ENCODE results near the gene RAB37.

Gene RAB37

GRCh38 chr17:74764751-74765286, 27.8 kb downstream of the RAB37 start:
- DNase-seq, result no peak

GRCh38 chr17:74766413-74766812, 29.4 kb downstream of the RAB37 start:
- no peak for DNase-seq

- DNase-seq, result no peak
Measured at GRCh38 chr17:74767111-74767516, 30.1 kb downstream of the RAB37 start.

- no peak for DNase-seq
Measured at GRCh38 chr17:74768069-74768762, 31.2 kb downstream of the RAB37 start.

- no peak for DNase-seq
Measured at GRCh38 chr17:74768763-74769114, 31.7 kb downstream of the RAB37 start.

DNA sequence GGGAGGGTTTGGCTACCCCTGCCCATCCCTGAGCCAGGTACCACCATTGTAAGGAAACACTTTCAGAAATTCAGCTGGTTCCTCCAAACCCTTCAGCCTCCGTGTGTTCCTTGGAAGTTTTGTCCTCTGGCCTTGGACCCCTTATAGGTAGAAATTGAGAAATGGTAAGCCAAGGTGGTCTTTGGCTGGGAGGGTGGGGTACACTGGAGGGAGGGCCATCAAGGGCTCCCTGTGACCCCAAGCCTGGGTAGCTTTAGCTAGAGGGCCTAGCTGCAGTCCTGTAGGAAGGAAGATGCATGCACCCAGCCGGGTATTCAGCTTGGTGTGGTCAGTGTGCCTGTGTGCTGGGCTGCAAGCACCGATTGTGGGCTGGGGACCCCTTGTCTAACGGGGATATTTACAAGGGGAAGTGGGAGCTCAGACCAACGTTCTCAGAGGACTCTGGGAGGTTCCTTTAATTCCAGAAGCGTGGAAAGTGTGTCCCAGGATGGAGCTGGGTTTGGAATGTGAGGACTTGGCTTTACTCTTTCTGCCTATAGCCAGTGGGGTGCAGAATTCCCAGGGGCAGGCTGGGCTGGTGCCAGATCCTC, 32.3 kb downstream of the RAB37 start:
- DNase-seq, result no peak

- no peak for DNase-seq
Measured at GRCh38 chr17:74769856-74770497, 32.9 kb downstream of the RAB37 start.

DNA sequence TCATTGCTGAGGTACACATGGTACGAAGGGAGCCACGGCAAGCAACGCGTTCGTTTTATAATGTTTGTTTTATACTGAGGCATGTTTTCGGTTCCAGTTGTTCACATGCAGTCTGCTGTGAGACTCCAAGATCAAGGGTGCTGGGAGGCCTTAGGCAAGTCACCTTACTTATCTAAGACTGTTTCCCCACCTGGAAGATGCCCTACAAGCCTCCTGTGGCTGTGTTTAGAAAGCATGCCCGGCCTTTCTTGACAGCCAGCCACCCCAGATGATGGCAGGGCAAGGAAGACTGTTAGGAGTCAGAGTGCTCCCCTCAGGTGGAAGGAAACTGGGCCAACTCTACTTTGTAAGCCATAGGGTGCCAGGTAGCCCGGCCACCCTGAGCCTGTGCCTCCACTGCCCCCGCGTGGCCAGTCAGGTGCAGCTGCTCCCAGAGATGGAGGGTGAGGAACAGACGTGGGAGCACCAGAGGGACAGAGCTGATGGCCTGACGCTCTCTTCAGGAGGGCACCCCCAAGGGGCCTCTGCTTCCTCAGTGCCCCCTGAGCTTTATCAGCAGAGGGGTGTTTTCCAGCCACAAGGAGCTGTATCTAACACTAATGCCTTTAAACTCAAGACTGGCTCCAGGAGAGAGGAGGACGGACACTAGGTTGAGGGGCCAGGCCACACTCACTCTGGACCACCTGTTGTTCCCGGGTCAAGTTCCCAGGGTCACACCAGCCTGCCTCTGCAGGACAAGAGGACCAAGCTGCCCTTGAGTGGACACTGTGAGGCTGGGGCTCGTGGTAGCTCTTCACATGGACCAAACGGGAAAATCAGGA, 33.7 kb downstream of the RAB37 start:
- DNase-seq, result peak; percentile 14

DNA sequence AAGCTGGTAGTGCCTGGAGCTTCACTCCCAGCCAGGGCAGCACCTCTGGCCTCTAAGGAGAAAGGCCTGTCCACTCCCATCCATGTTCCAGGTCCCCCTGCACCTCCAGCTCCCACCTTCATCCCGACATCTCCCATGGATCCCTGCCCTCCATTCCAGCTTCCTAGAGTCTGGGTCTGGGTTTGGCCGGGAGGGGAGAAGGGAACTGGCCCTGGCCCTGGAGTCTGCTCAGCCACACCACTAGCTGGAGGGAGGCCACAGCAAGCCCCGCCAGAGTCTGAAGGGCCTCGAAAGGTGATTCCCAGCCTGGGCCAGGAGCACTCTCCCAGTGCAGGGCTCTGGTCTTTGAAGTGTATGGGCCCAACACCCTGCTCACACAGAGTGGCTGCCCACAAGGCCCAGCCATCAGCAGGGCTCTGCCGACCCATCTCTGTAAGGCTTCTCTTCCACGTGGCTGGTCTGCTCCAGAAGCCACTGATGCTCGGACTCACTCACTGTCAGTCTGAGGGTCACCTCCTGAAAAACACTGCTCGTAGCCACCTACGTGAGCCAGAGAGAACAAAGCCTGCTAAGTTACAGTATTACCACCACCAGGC, 34.4 kb downstream of the RAB37 start:
- DNase-seq, result no peak

DNA sequence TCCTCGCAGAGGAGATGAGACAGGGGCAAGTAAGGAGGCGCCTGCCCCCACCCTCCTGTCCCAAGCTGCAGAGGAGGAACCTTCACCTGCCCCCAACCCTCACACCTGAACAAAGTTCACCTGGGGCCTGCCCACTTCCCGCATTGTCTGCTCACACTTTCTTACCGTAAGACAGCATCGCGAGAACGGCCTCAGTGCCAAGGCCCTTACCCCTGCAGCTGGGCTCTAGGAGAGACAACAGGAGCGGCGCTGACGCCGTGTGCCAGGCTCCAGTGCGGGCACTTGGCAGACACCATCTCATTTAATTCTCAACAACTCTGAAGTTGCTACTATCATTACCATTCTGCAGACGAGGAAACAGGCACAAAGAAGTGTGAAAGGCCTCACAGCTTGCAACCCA, 35.0 kb downstream of the RAB37 start:
- no peak for DNase-seq

- DNase-seq, result no peak
Measured at GRCh38 chr17:74773414-74773813, 36.4 kb downstream of the RAB37 start.

DNA sequence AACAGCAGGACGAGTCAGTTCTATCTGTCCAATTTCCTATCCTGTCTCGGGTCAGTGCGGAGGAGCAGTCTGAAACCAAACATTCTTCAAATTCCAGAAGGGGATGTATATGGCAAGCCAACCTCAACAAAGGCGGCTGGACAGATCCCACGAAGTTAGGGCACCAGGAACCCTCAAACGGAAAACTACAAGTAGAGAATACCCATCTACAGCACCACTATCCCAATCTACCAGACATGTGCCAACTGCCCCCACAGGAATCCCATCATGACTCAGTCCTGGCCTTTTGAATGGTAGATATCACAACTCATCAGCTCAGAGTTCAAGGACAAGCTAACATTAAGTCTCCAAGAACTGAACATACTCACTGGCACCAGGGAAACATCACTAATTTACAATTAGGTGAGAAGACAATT, 36.8 kb downstream of the RAB37 start:
- DNase-seq, result no peak

DNA sequence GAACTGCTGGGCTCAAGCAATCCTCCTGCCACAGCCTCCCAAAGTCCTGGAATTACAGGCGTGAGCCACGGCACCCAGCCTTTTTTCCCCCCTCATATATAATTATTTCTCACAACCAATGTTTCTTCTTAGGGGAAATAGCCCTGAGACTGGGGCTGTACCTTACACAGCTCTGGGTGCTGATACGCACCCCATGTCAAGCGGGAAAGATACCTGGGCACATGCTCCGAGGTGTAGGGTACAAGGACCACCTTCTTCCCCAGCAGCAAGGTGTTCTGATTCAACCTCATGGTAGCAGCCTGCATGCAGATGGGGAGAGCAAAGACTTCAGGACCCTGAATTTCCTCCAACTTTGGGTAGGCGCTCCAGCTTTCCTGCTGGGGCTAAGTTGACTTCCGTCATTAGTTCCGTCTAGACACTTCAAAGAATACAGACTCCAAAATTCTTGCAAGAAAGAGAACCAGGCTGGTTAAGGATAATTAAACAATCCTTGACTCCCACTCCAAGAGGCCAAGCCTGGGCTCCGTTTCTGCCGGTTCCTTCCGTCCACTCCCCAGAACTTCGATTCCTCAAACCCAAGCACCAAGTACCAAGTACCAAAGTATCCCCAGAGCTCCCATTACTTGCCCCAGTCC, 38.5 kb downstream of the RAB37 start:
- no peak for DNase-seq

DNA sequence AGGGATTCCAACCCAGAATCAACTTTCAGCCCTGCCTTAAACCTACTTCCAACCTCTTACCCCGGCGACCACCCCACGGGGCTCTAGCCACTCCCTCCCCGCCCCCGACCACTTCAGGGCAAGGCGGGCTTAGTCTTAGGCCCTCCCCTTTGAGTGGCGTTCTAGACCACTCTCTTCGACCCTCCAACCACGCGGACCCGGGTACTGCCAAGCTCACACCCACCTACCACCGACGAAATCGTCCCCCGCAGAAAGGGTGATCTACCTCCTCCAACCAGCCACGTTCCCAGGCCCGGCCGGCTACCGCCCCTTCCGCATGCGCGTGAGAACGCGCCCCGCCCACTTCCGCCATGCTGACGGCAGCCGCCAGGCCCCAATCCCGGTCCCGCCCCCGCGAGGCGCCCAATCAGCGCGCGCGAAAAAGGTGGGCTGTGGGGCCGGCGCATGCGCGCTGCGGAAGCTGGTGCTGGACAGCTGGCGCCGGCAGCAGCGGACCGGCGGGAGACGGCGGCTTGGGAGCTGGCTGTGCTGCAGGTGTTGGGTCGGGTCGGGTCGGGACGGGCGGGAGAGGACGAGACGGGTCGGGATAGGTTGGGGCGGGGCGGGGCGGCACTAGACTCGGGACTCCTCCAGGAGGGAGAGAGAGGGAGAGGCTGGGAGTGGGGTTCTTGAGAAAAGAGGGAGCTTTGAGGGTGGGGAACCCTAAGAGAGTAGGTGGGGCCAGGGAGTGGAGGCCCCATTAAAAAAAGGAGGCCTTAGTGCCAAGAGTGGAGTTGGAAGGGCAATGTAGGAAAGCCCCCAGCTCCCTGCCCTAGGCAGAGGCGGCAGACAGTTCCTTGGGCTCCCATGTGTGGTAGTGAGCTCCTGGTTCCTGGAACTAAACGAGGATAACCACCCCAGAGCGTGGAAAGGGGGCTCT, 39.2 kb downstream of the RAB37 start, which contains the start of gene NAT9:
Gene NAT9, minus strand, starts transcription at position 302 of the 919 bp plus-strand sequence. CDS start 647 bp downstream, outside the sequence.
- DNase-seq, result peak; percentile 94

GRCh38 chr17:74776990-74777389, 39.9 kb downstream of the RAB37 start:
- no peak for DNase-seq

GRCh38 chr17:74777901-74778515, 41.0 kb downstream of the RAB37 start:
- DNase-seq, result no peak

DNA sequence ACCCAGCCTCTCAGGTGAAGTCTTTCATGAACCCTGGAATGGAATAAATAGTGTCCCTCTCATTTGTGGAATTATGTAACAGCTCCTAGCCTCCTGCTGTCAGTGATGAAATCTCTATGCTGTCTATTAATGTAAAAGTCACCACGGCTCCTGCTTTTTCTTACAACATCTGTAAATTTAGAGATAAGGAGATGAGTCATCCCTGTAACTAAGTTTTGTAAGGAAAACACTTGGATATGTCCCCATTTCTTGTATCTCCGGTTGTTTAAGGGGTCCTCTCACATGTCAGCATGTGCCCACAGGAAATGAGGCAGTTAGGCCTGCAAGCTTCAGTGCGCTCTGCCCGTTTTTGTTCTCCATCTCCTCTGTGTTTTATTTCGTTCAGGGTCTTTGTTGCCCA, 41.9 kb downstream of the RAB37 start:
- no peak for DNase-seq

- DNase-seq, result no peak
Measured at GRCh38 chr17:74779501-74779900, 42.4 kb downstream of the RAB37 start.

- no peak for DNase-seq
Measured at GRCh38 chr17:74779948-74780400, 42.9 kb downstream of the RAB37 start.

- no peak for DNase-seq
Measured at GRCh38 chr17:74780443-74781238, 43.6 kb downstream of the RAB37 start.
